ENCODE measurements around the gene RDX.
"Not testable (repeated sequence)": the region's sequence is repeated elsewhere in the genome, so short reads cannot be mapped to it uniquely, and the experiment has no call there.

RDX gene

DNA sequence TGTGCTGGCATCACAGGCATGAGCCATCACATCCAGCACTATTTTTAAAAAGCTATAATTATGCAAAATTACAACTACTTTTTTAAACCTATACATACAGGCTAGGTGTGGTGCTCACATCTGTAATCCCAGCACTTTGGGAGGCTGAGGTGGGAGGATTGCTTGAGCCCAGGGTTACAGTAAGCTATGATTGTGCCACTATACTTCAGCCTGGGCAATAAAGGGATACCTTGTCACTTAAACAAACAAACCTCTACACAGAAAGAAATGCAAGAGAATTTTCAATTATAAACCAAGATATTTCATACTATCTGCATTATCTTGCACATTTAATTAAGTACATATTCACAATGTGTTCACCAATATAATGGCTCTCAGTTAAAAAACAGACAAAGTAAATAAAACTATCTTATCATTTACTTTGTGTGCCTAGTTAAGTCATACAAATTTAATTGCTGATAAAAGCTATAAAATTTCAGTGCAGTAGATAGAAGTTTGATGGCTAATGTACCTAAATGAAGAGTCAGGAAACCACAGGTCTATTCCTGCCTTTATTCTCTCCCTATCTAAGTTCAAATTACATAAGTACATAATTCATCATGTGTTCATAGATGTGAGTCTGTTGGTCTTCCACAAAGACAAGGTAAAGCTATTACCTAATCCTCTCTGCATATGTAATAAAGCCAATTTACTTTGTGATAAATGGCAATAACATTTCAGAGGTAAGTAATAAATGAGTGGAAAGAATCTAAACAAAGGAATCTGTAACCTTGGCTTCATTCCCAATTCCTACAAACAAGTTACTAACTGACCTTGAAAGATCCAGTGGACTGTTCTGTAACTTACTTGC is 9.0 kb upstream of the RDX start:
- DNase-seq (ENCODE audit: low read depth in 2 of 3, low spot score in 1 of 3) = no peak

DNA sequence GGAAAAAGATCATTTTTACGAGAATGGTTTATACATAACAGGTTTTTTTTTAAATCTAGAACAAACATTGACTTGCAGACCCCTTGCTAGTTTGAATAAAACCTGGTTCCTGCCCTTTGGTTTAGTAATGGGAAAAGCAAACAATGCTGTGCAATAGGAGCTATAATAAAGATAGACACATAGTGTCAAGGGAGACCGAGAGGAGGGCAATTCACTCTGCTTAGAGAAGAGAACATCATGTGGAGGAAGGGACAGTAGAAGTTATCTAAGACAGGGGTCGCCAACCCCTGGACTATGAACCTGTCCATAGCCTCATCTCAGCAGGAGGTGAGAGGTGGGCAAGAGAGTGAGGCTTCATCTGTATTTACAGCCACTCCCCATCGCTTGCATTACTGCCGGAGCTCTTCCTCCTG is 7.0 kb upstream of the RDX start:
- DNase-seq (ENCODE audit: low read depth in 2 of 3, low spot score in 1 of 3) = no peak

- DNase-seq (ENCODE audit: low read depth in 2 of 3, low spot score in 1 of 3) = no peak
Measured at GRCh38 chr11:110301577-110301976, 5.2 kb upstream of the RDX start.

- DNase-seq (ENCODE audit: low read depth in 2 of 3, low spot score in 1 of 3) = no peak
Measured at GRCh38 chr11:110301032-110301431, 4.6 kb upstream of the RDX start.

DNA sequence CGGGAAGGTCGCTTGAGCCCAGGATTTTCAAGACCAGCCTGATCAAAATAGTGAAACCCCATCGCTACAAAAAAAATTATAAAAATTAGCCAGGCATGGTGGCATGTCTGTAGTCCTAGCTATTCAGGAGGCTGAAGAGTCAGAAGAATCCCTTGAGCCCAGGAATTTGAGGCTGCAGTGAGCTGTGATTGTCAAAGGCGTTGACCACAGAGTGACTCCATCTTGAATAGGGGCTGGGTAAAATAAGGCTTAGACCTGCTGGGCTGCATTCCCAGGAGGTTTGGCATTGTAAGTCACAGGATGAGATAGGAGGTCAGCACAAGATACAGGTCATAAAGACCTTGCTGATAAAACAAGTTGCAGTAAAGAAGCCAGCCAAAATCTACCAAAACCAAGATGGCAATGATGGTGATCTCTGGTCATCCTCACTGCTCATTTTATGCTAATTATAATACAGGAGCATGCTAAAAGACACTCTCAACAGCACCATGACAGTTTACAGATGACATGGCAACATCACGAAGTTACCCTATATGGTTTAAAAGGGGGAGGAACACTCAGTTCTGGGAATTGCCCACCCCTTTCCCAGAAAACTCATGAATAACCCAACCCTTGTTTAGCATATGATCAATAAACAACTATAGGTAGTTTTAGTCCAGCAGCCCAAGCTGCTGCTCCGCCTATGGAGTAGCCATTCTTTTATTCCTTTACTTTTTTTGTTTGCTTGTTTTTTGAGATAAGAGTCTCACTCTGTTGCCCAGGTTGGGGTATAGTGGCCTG is 2.8 kb upstream of the RDX start:
- DNase-seq (ENCODE audit: low read depth in 2 of 3, low spot score in 1 of 3) = no peak

- no peak for DNase-seq (ENCODE audit: low read depth in 2 of 3, low spot score in 1 of 3)
Measured at GRCh38 chr11:110298301-110298765, 1.9 kb upstream of the RDX start.

DNA sequence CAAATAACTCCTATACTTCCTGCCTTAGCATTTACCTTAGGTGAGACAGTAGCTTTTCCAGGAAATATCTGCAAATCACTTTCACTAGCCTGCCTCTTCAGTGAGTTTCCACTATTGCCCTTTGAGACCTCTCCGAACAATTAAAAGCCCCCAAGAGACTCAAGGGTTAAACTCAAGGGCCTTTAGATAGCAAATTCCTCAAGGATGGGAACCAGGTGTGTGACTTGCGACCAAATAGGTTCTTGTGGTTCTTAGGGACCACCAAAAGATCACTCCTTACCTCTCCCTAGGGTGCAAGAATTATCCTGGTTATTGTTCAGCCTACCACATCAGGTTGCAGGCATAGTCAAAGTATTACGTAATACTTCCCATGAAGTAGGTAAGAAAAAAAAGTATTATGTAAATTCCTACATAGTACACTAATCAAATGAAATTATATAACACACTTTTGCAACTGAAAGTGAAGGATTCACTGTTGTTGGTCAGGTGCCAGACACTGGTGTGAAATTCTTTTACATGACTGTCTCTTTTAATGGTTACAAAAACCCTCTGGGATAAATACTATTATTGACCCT is 1.4 kb upstream of the RDX start:
- DNase-seq (ENCODE audit: low read depth in 2 of 3, low spot score in 1 of 3) = no peak

GRCh38 chr11:110297076-110297725 is 787 bp upstream of the RDX start:
- no peak for DNase-seq (ENCODE audit: low read depth in 2 of 3, low spot score in 1 of 3)

DNA sequence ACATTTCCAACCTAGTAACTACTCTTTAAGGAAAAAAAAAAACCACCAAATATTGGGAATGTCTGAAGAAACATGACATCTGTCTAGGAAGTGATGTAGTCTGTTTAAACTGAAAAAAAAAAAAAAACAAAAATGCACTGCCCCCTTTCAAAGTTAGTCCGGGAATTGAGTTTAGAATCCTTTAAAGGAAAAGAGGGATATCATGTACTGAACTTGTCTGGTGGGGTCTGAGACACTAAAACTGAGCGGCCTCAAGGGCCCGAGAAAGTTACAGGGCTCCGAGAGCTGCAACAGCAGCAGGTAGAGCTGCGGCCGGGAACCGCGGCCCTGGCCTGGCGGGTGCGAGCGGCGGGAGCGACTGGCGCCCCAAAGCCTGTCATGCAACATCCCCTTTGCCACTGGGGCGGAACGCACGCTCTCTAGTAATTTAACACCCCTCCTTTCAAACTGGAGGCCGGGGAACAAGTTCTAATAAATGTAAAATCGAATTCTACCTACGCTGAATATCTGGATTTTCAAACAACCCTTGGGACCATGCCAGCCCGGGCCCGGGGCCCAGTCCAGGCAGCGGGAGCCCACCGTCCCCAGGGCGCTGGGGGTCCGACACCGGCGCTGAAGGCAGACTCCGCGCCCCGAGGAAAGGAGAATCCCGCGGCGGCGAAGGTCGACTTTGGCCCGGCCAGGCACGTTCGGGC is 736 bp downstream of the RDX start:
- DNase-seq (ENCODE audit: low read depth in 2 of 3, low spot score in 1 of 3) = peak; percentile 34 to 43 (median 34)

GRCh38 chr11:110295086-110295485 is 1.3 kb downstream of the RDX start:
- no peak for DNase-seq (ENCODE audit: low read depth in 2 of 3, low spot score in 1 of 3)

GRCh38 chr11:110294509-110294908 is 1.9 kb downstream of the RDX start:
- DNase-seq (ENCODE audit: low read depth in 2 of 3, low spot score in 1 of 3) = no peak

DNA sequence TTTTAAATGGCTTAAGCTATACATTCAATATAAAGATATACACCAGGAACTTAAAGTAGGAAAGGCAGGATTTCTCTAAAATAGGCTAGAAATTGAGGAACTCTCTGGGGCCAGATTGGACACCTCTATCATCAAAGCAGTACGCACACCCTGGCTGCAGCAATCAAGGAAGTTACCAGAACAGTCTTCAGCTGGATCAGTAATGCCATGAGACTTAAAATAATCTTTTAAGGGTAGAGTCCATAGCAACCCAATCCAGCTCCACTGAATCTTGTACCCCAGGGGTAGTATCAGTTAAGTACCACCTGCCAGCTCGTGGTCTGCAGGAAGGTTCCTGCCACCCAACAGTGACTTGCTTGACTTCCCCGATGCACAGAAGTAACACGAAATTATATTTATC is 3.0 kb downstream of the RDX start:
- DNase-seq (ENCODE audit: low read depth in 2 of 3, low spot score in 1 of 3) = no peak

DNA sequence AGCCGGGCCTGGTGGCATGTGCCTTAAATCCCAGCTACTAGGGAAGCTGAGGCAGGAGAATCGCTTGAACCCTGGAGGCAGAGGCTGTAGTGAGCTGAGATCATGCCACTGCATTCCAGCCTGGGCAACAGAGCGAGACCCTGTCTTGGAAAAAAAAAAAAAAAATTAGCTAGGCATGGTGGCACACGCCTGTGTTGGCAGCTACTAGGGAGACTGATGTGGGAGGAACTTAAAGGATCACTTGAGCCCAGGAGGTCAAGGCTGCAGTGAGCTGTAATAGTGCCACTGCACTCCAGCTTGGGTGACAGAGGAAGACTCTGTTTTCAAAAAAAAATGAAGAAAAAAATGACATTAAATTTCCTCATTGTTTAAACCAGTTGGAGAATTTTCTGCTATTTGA is 4.3 kb downstream of the RDX start:
- not testable (repeated sequence) for DNase-seq (ENCODE audit: low read depth in 2 of 3, low spot score in 1 of 3)

GRCh38 chr11:110290591-110291334 is 5.7 kb downstream of the RDX start:
- no peak for DNase-seq (ENCODE audit: low read depth in 2 of 3, low spot score in 1 of 3)

GRCh38 chr11:110289472-110289871 is 6.9 kb downstream of the RDX start:
- DNase-seq (ENCODE audit: low read depth in 2 of 3, low spot score in 1 of 3) = no peak

GRCh38 chr11:110287537-110287936 is 8.9 kb downstream of the RDX start:
- no peak for DNase-seq (ENCODE audit: low read depth in 2 of 3, low spot score in 1 of 3)

DNA sequence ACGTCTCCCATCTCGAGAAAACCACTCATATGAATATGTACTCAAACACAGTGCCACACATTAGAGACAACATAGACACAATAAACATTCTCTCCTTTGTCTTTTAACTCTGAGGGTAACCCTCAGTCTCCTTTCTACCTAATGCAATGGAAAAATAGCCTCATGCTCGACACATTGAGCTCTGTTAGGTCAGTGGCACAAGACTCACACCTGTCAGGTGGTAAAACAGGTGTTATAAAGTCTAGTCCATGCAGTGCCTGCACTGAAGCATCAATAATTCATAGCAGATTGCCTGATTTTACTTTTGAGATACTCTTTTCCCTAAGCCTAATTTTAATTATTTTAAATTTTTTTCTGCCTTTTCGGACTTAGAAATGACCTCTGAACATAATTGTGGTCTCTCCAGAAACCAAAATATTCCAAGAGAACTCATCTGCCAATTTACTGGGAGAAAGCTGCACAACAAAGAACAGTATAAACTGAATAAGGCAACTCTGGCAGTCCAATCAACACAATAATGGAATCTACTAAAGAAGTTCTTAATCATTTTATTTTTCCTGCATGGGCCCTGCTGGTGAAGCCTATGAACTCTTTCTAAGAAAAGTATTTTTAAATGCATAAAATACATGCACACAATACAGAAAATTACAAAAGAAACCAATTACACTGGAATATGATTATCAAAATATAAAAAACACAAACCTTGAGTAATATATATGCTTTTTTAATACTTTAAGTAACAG is 9.9 kb downstream of the RDX start:
- DNase-seq (ENCODE audit: low read depth in 2 of 3, low spot score in 1 of 3) = no peak

GRCh38 chr11:110283862-110284261 is 12.6 kb downstream of the RDX start:
- no peak for DNase-seq (ENCODE audit: low read depth in 2 of 3, low spot score in 1 of 3)

- not testable (repeated sequence) for DNase-seq (ENCODE audit: low read depth in 2 of 3, low spot score in 1 of 3)
Measured at GRCh38 chr11:110280595-110280994, 15.8 kb downstream of the RDX start.
